SK-N-SH (cell line): Measurements from ENCODE around the gene B4GALT6. TPM values are rescaled to one million over a fixed set of nuclear protein-coding genes. Genes with fewer than 3 reads are reported as not detected.

ENCODE experiments used
- CTCF ChIA-PET: fragments of 300-600, 350-600 bp; formaldehyde crosslinking; extraction: SDS; loops from one replicate; lab custom pipeline; 2021; lab: Yijun Ruan, JAX
- POLR2A ChIA-PET: fragments of 350-600 bp; sonication (Branson Sonifier 250); formaldehyde crosslinking; extraction: SDS; loops from one replicate; lab custom pipeline; 2020; ENCODE audit warnings: antibody characterized with exemption, inconsistent platforms; lab: Yijun Ruan, JAX
- DNase-seq: peaks from one replicate; pipeline ENCODE4 v3.0.0; 2012
- H2AFZ ChIP-seq: fragments of 200-600 bp; sonication (generic); 2 replicates; pipeline ENCODE4 v1.8.1; 2016; ENCODE audit warnings: antibody characterized with exemption, mild to moderate bottlenecking, low read depth
- H3F3A ChIP-seq: fragments of 200-600 bp; sonication (generic); replicated peaks from 2 replicates; pipeline ENCODE3; 2016; ENCODE audit warnings: antibody characterized with exemption, mild to moderate bottlenecking; ENCODE audit not compliant: insufficient read depth
- H3K27ac ChIP-seq, 2 experiments: fragments of 200-500 bp in 1 of 2; fragments of 200-600 bp in 1 of 2; sonication (Bioruptor generic) in 1 of 2; sonication (generic), shearing (Covaris generic) in 1 of 2; 2 replicates each; pipeline versions ENCODE4 v1.5.1 to v1.6.1; 2014 to 2016; ENCODE audit warnings: low read depth in 2 of 2, inconsistent platforms in 1 of 2, low read length in 1 of 2, mild to moderate bottlenecking in 1 of 2, mixed read lengths in 1 of 2
- H3K27me3 ChIP-seq: fragments of 200-600 bp; sonication (generic), shearing (Covaris generic); 2 replicates; pipeline ENCODE4 v1.6.1; 2016; ENCODE audit warnings: mixed run types; ENCODE audit not compliant: insufficient read depth
- H3K36me3 ChIP-seq, 2 experiments: fragments of 200-500 bp in 1 of 2; fragments of 200-600 bp in 1 of 2; sonication (Bioruptor generic) in 1 of 2; sonication (generic) in 1 of 2; replicated peaks in 1 of 2; 2 replicates each; pipeline versions ENCODE3 to v1.5.1; 2014 to 2016; ENCODE audit warnings: low read length in 1 of 2, mild to moderate bottlenecking in 1 of 2; ENCODE audit not compliant: insufficient read depth in 2 of 2, control insufficient read depth in 1 of 2
- H3K4me1 ChIP-seq, 2 experiments: fragments of 200-500 bp in 1 of 2; fragments of 200-600 bp in 1 of 2; sonication (Bioruptor generic) in 1 of 2; sonication (generic), shearing (Covaris generic) in 1 of 2; 2 replicates each; pipeline versions ENCODE4 v1.5.1 to v1.6.1; 2014 to 2016; ENCODE audit warnings: low read depth in 1 of 2, low read length in 1 of 2, mixed run types in 1 of 2; ENCODE audit not compliant: insufficient read depth in 2 of 2, control insufficient read depth in 1 of 2
- H3K4me2 ChIP-seq: fragments of 200-600 bp; sonication (generic), shearing (Covaris generic); 2 replicates; pipeline ENCODE4 v1.6.1; 2017; ENCODE audit warnings: mixed run types
- H3K4me3 ChIP-seq, 2 experiments: fragments of 200-500 bp in 1 of 2; fragments of 200-600 bp in 1 of 2; sonication (Bioruptor generic) in 1 of 2; sonication (generic), shearing (Covaris generic) in 1 of 2; 2 replicates each; pipeline versions ENCODE4 v1.5.1 to v1.8.1; 2014 to 2016; ENCODE audit warnings: low read depth in 2 of 2, inconsistent platforms in 1 of 2, low read length in 1 of 2, mild to moderate bottlenecking in 1 of 2, mixed read lengths in 1 of 2, moderate library complexity in 1 of 2
- H3K79me2 ChIP-seq: fragments of 200-600 bp; sonication (generic); 2 replicates; pipeline ENCODE4 v1.8.1; 2017; ENCODE audit warnings: mild to moderate bottlenecking; ENCODE audit not compliant: insufficient read depth
- H3K9ac ChIP-seq: fragments of 200-600 bp; sonication (generic); 2 replicates; pipeline ENCODE4 v1.6.1; 2017; ENCODE audit warnings: mixed run types
- H3K9me2 ChIP-seq: fragments of 200-600 bp; sonication (generic); 2 replicates; pipeline ENCODE4 v1.6.1; 2017; ENCODE audit warnings: mixed run types
- H3K9me3 ChIP-seq: fragments of 200-600 bp; sonication (generic); 2 replicates; pipeline ENCODE4 v1.6.1; 2017; ENCODE audit warnings: mixed run types, mild to moderate bottlenecking, moderate library complexity
- H4K20me1 ChIP-seq: fragments of 200-600 bp; sonication (generic); 2 replicates; pipeline ENCODE4 v1.6.1; 2017; ENCODE audit warnings: mild to moderate bottlenecking, mixed run types; ENCODE audit not compliant: insufficient read depth
- EP300 ChIP-seq, 2 experiments: IDR thresholded peaks; 2 replicates each; pipeline versions ENCODE4 v1.4.0 to v1.6.1; 2012; ENCODE audit warnings: borderline replicate concordance in 1 of 2, low read depth in 1 of 2, low read length in 1 of 2
- FOSL2 ChIP-seq: IDR thresholded peaks from 2 replicates; pipeline ENCODE4 v1.4.0; 2012; ENCODE audit warnings: low read depth, mild to moderate bottlenecking, moderate library complexity, borderline replicate concordance
- FOXJ3 ChIP-seq: sonication (generic); formaldehyde crosslinking; IDR thresholded peaks from 2 replicates; pipeline ENCODE4 v1.5.1; 2020; ENCODE audit warnings: mild to moderate bottlenecking, missing genetic modification reagents
- GATA2 ChIP-seq: sonication (generic); formaldehyde crosslinking; IDR thresholded peaks from 2 replicates; pipeline ENCODE4 v1.5.0; 2020; ENCODE audit warnings: mild to moderate bottlenecking, missing genetic modification reagents
- JUND ChIP-seq: IDR thresholded peaks from 2 replicates; pipeline ENCODE4 v1.4.0; 2012
- MEF2A ChIP-seq: IDR thresholded peaks from 2 replicates; pipeline ENCODE4 v1.4.0; 2012; ENCODE audit warnings: low read depth, borderline replicate concordance
- MXI1 ChIP-seq: IDR thresholded peaks from 2 replicates; pipeline ENCODE4 v1.6.1; 2012; ENCODE audit warnings: mild to moderate bottlenecking, low read depth, low read length, improper control_type of control experiment
- NFIC ChIP-seq: IDR thresholded peaks from 2 replicates; pipeline ENCODE4 v1.4.0; 2012; ENCODE audit warnings: borderline replicate concordance
- POLR2AphosphoS5 ChIP-seq: IDR thresholded peaks from 2 replicates; pipeline ENCODE4 v1.6.1; 2012; ENCODE audit warnings: low read depth, low read length
- RAD21 ChIP-seq: IDR thresholded peaks from 2 replicates; pipeline ENCODE4 v1.6.1; 2012; ENCODE audit warnings: mild to moderate bottlenecking, low read length
- RXRA ChIP-seq: IDR thresholded peaks from 2 replicates; pipeline ENCODE4 v1.4.0; 2012; ENCODE audit warnings: low read depth, mild to moderate bottlenecking, borderline replicate concordance
- TAF1 ChIP-seq: IDR thresholded peaks from 2 replicates; pipeline ENCODE4 v1.6.1; 2012; ENCODE audit warnings: low read depth, mild to moderate bottlenecking, low read length, moderate library complexity, borderline replicate concordance
- TCF12 ChIP-seq: IDR thresholded peaks from 2 replicates; pipeline ENCODE4 v1.4.0; 2012
- YY1 ChIP-seq: IDR thresholded peaks from 2 replicates; pipeline ENCODE4 v1.4.0; 2012; ENCODE audit warnings: low read depth, mild to moderate bottlenecking
- WGBS: methylation state at CpG from one replicate; pipeline ENCODE4 v1.1.6; 2017; ENCODE audit warnings: low lambda C conversion rate; 5-methylcytosine and 5-hydroxymethylcytosine counted together
- polyA plus RNA-seq, 3 experiments: library from polyadenylated mRNA; depleted of rRNA; stranded (reverse); fragments of >200 nt; gene quantifications; 2 replicates each; pipeline ENCODE4 v1.2.3, GENCODE V29; 2012
- TF ChIP-seq, protein P1 (sequence below): fragments of 200-600 bp; sonication (generic); IDR thresholded peaks from 2 replicates; pipeline ENCODE4 v1.6.1; 2017; ENCODE audit warnings: antibody characterized with exemption, mild to moderate bottlenecking, moderate library complexity
- TF ChIP-seq, protein P2 (sequence below): IDR thresholded peaks from 2 replicates; pipeline ENCODE4; 2012
- TF ChIP-seq, protein P3 (sequence below): IDR thresholded peaks from 2 replicates; pipeline ENCODE4 v1.6.1; 2012; ENCODE audit warnings: mild to moderate bottlenecking, low read depth, low read length, moderate library complexity
- TF ChIP-seq, protein P4 (sequence below): IDR thresholded peaks from 2 replicates; pipeline ENCODE4 v1.4.0; 2012; ENCODE audit warnings: low read depth
- TF ChIP-seq, protein P5 (sequence below): fragments of 150-350 bp; IDR thresholded peaks from 2 replicates; pipeline ENCODE4 v1.6.1; 2017; ENCODE audit warnings: antibody characterized with exemption, low read length, low read depth, borderline replicate concordance

B4GALT6 gene
- polyA plus RNA-seq, 1 of the 3 experiments (the other 2 are of a cell fraction) = 3.1 TPM

DNA sequence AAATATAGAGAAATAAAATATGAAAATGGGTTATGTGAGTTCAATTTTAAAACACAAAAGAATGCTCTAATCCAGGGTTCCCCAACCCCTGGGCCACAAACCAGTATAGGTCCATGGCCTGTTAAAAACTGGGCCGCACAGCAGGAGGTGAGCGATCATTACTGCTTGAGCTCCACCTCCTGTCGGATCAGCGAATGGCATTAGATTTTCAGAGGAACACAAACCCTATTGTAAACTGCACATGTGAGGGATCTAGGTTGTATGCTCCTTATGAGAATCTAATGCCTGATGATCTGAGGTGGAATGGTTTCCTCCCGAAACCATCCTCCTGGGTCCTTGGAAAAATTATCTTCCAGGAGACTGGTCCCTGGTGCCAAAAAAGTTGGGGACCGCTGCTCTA is 58.0 kb downstream of the B4GALT6 start:
- H3K9me3 ChIP-seq = no peaks in the 10 kb centered on the region; the same call in 1 of the 2 replicates
- no peak for DNase-seq
- no peaks in the 10 kb centered on the region for H3K9me2 ChIP-seq
- H3K36me3 ChIP-seq = peaks cover 0 to 2% of the 10 kb centered on the region in 2 experiments
- no peaks in the 10 kb centered on the region for H3K27me3 ChIP-seq
- CTCF ChIA-PET = no interaction called here
- H3K4me1 ChIP-seq = no peaks in the 10 kb centered on the region
- TF ChIP-seq, protein P1, sequence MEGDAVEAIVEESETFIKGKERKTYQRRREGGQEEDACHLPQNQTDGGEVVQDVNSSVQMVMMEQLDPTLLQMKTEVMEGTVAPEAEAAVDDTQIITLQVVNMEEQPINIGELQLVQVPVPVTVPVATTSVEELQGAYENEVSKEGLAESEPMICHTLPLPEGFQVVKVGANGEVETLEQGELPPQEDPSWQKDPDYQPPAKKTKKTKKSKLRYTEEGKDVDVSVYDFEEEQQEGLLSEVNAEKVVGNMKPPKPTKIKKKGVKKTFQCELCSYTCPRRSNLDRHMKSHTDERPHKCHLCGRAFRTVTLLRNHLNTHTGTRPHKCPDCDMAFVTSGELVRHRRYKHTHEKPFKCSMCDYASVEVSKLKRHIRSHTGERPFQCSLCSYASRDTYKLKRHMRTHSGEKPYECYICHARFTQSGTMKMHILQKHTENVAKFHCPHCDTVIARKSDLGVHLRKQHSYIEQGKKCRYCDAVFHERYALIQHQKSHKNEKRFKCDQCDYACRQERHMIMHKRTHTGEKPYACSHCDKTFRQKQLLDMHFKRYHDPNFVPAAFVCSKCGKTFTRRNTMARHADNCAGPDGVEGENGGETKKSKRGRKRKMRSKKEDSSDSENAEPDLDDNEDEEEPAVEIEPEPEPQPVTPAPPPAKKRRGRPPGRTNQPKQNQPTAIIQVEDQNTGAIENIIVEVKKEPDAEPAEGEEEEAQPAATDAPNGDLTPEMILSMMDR = peak; percentile 17; the same call in 1 of the 2 replicates
- TF ChIP-seq YY1 (no peak), GATA2 (CRISPR knock-in tag) (no peak), RXRA (no peak), TAF1 (no peak), NFIC (no peak), FOXJ3 (CRISPR knock-in tag) (no peak)
- TF ChIP-seq, protein P2, sequence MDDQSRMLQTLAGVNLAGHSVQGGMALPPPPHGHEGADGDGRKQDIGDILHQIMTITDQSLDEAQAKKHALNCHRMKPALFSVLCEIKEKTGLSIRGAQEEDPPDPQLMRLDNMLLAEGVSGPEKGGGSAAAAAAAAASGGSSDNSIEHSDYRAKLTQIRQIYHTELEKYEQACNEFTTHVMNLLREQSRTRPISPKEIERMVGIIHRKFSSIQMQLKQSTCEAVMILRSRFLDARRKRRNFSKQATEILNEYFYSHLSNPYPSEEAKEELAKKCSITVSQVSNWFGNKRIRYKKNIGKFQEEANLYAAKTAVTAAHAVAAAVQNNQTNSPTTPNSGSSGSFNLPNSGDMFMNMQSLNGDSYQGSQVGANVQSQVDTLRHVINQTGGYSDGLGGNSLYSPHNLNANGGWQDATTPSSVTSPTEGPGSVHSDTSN = no peak
- TF ChIP-seq, all 33 proteins: peak for 1
- 92% methylated on average over 6 of the region's 6 CpGs for WGBS
- Histone ChIP-seq H2AFZ (no peak overlapping the region), H3K27ac (no peak overlapping the region), H4K20me1 (no peaks in the 10 kb centered on the region), H3F3A (no peaks in the 10 kb centered on the region), H3K4me3 (no peak overlapping the region), H3K9ac (no peak overlapping the region), H3K79me2 (no peaks in the 10 kb centered on the region), H3K4me2 (no peak overlapping the region)
- POLR2A ChIA-PET = no interaction called here

DNA sequence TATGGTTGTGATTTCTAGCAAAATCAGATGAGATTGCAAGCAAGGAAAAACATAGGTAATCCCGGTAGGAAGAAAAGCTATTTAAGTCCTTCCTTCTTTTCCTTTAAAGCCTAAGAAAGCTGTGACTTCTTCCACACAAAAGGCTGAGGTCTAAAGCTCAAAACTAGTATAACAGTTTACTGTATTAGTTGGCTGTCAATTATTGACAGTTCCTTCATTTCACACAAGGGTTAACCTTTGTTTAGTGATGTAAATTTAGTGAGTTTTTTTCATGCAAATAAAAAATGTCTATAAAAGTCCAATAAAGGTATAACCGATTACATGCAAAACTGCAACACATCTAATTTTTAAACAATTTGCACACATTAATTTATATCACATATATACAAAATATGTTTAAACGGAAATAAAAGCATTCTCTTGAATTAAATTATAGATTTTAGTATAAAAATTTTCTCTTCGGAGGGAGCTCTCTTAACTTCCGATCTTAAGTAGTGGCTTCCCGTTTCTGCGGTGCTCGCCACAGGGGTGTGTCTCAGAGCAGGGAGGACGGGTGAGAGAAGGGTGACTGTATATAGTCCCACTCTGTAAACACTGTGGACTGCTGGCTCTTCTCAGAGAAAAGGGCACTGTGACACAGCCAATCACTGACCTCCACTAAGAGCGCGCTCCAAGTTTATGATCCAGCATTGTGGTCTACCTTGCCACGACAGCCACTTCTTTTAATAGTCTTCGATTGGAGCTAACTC is 59.3 kb downstream of the B4GALT6 start:
- Histone ChIP-seq H3K4me3 (no peak overlapping the region), H3K9me3 (no peaks in the 10 kb centered on the region; the same call in 1 of the 2 replicates), H3K27me3 (no peaks in the 10 kb centered on the region), H3K27ac (no peak overlapping the region), H3K4me2 (no peak overlapping the region), H3K4me1 (no peaks in the 10 kb centered on the region), H3K9ac (no peak overlapping the region), H3F3A (no peaks in the 10 kb centered on the region), H4K20me1 (no peaks in the 10 kb centered on the region), H3K9me2 (no peaks in the 10 kb centered on the region), H3K36me3 (no peaks in the 10 kb centered on the region), H2AFZ (no peak overlapping the region), H3K79me2 (no peaks in the 10 kb centered on the region)
- no peak for DNase-seq
- CTCF ChIA-PET = interaction anchor here (1.0 kb wide), 1 partner anchor 69 kb away, joined by 3 read pairs; no protein-coding TSS in a partner anchor
- POLR2A ChIA-PET = no interaction called here
- 90% methylated on average over 13 of the region's 13 CpGs for WGBS
- TF ChIP-seq GATA2 (CRISPR knock-in tag) (no peak), RXRA (no peak), EP300 (IDR thresholded peaks at IDR 0.05; ENCODE audit: borderline replicate concordance in 1 of 2, low read depth in 1 of 2, low read length in 1 of 2) (no peak), MEF2A (no peak), RAD21 (no peak), POLR2AphosphoS5 (no peak), FOXJ3 (CRISPR knock-in tag) (no peak), NFIC (no peak), MXI1 (no peak), TCF12 (no peak), JUND (no peak), FOSL2 (no peak)
- TF ChIP-seq, protein P3, sequence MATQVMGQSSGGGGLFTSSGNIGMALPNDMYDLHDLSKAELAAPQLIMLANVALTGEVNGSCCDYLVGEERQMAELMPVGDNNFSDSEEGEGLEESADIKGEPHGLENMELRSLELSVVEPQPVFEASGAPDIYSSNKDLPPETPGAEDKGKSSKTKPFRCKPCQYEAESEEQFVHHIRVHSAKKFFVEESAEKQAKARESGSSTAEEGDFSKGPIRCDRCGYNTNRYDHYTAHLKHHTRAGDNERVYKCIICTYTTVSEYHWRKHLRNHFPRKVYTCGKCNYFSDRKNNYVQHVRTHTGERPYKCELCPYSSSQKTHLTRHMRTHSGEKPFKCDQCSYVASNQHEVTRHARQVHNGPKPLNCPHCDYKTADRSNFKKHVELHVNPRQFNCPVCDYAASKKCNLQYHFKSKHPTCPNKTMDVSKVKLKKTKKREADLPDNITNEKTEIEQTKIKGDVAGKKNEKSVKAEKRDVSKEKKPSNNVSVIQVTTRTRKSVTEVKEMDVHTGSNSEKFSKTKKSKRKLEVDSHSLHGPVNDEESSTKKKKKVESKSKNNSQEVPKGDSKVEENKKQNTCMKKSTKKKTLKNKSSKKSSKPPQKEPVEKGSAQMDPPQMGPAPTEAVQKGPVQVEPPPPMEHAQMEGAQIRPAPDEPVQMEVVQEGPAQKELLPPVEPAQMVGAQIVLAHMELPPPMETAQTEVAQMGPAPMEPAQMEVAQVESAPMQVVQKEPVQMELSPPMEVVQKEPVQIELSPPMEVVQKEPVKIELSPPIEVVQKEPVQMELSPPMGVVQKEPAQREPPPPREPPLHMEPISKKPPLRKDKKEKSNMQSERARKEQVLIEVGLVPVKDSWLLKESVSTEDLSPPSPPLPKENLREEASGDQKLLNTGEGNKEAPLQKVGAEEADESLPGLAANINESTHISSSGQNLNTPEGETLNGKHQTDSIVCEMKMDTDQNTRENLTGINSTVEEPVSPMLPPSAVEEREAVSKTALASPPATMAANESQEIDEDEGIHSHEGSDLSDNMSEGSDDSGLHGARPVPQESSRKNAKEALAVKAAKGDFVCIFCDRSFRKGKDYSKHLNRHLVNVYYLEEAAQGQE = no peak
- TF ChIP-seq, protein P4, sequence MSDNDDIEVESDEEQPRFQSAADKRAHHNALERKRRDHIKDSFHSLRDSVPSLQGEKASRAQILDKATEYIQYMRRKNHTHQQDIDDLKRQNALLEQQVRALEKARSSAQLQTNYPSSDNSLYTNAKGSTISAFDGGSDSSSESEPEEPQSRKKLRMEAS = no peak
- TF ChIP-seq, protein P5, sequence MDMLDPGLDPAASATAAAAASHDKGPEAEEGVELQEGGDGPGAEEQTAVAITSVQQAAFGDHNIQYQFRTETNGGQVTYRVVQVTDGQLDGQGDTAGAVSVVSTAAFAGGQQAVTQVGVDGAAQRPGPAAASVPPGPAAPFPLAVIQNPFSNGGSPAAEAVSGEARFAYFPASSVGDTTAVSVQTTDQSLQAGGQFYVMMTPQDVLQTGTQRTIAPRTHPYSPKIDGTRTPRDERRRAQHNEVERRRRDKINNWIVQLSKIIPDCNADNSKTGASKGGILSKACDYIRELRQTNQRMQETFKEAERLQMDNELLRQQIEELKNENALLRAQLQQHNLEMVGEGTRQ = no peak
